CD4-positive, alpha-beta memory T cell (primary cell): ENCODE data around the gene PKN2. TPM values are rescaled to one million over a fixed set of nuclear protein-coding genes. Genes with fewer than 3 reads are reported as not detected.

Experiments
- CTCF ChIA-PET: fragments of 350-600 bp; sonication (Branson Sonifier 250); formaldehyde crosslinking; loops from one replicate; lab custom pipeline; 2021; ENCODE audit warnings: inconsistent platforms; ENCODE audit not compliant: partially characterized antibody; lab: Charles Lee
- POLR2A ChIA-PET: fragments of 350-600 bp; sonication (Branson Sonifier 250); formaldehyde crosslinking; loops from one replicate; lab custom pipeline; 2021; ENCODE audit not compliant: partially characterized antibody; lab: Charles Lee
- DNase-seq, 5 donors: peaks; one replicate each; pipeline versions ENCODE4 v3.0.0 to v3.0.0-alpha.2; 2020 to 2022; ENCODE audit warnings: mixed read lengths in 1 of 5
- H3K27ac ChIP-seq: one replicate; pipeline ENCODE4 v1.7.0; 2013; ENCODE audit warnings: low read depth, low read length
- H3K27me3 ChIP-seq: 2 replicates; pipeline ENCODE4 v1.7.0; 2013; ENCODE audit warnings: mild to moderate bottlenecking, low read length, moderate library complexity; ENCODE audit not compliant: insufficient read depth
- H3K36me3 ChIP-seq: 2 replicates; pipeline ENCODE4 v1.7.0; 2013; ENCODE audit warnings: mild to moderate bottlenecking, low read length, moderate library complexity; ENCODE audit not compliant: insufficient read depth
- H3K4me1 ChIP-seq: 2 replicates; pipeline ENCODE4 v1.7.0; 2013; ENCODE audit warnings: mild to moderate bottlenecking, low read length, moderate library complexity; ENCODE audit not compliant: insufficient read depth
- H3K4me3 ChIP-seq, 2 donors: one replicate each; pipeline ENCODE4 v1.7.0; 2013; ENCODE audit warnings: low read length in 2 of 2, mild to moderate bottlenecking in 1 of 2
- H3K9me3 ChIP-seq, 2 donors: one replicate each; pipeline ENCODE4 v1.7.0; 2013; ENCODE audit warnings: low read length in 2 of 2, control low read depth in 1 of 2; ENCODE audit not compliant: control insufficient read depth in 1 of 2
- H3K27ac Mint-ChIP-seq, 7 donors: one replicate each; pipeline ENCODE4 v1.8.0; 2020 to 2021; ENCODE audit warnings: mixed read lengths in 7 of 7, mild to moderate bottlenecking in 6 of 7, inconsistent platforms in 3 of 7, moderate library complexity in 3 of 7
- H3K27me3 Mint-ChIP-seq, 2 donors: one replicate each; pipeline ENCODE4 v1.8.0; 2020 to 2021; ENCODE audit warnings: mixed read lengths in 2 of 2
- H3K36me3 Mint-ChIP-seq, 2 donors: one replicate each; pipeline ENCODE4 v1.8.0; 2020 to 2021; ENCODE audit warnings: mixed read lengths in 2 of 2, inconsistent platforms in 1 of 2, mild to moderate bottlenecking in 1 of 2
- H3K4me1 Mint-ChIP-seq, 4 donors: one replicate each; pipeline ENCODE4 v1.8.0; 2020 to 2021; ENCODE audit warnings: mixed read lengths in 4 of 4, mild to moderate bottlenecking in 1 of 4
- H3K4me3 Mint-ChIP-seq, 8 donors: one replicate each; pipeline ENCODE4 v1.8.0; 2020 to 2021; ENCODE audit warnings: mixed read lengths in 8 of 8, mild to moderate bottlenecking in 7 of 8, moderate library complexity in 6 of 8, inconsistent platforms in 3 of 8
- H3K9me3 Mint-ChIP-seq, 8 donors: one replicate each; pipeline ENCODE4 v1.8.0; 2020 to 2021; ENCODE audit warnings: mixed read lengths in 8 of 8, mild to moderate bottlenecking in 5 of 8, inconsistent platforms in 3 of 8, moderate library complexity in 1 of 8
- intact Hi-C: fragments of 100-400 bp; cut with micrococcal nuclease; formaldehyde crosslinking; loops from one replicate; pipeline ENCODE4 v1.15.1; 2023
- polyA plus RNA-seq, 2 donors: library from polyadenylated mRNA; unstranded; fragments of 300-500 nt; fragmentation: Illumina TruSeq; gene quantifications; one replicate each; pipeline ENCODE4 v1.2.3, GENCODE V29; 2021
- total RNA-seq, 2 experiments: library from RNA; stranded (reverse); gene quantifications; one replicate each; pipeline ENCODE4 v1.2.3, GENCODE V29; 2021

Gene PKN2
- total and polyA plus RNA-seq, 4 experiments from 2014 or later = 6.0 to 42.0 (median 23.3) TPM

DNA sequence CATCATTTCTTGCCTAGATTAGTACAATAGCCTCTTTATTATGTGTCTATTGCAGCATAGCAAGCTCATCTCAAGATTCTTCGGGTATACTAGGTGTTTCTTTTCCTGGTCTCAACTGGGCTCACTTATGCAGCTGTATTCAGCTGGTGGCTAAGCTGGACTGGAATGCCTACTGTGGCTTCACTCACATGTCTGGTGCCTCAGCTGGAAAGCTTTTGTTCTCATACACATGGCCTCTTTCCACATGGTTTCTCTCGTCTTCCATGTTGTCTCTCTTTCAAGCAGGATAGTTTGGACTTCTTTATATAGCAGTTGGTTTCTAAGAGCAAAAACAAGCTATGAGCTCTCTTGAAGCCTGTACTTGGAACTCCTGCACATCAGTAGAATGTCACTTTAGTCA is 45.2 kb downstream of the PKN2 start:
- no peaks in the 10 kb centered on the region for H3K27me3 Mint-ChIP-seq
- intact Hi-C loops = no loop called here
- H3K27me3 ChIP-seq = no peaks in the 10 kb centered on the region
- CTCF ChIA-PET = no interaction called here
- H3K9me3 ChIP-seq = no peaks in the 10 kb centered on the region
- peaks cover 33 to 70% (median 52%) of the 10 kb centered on the region in 4 donors for H3K4me1 Mint-ChIP-seq
- H3K36me3 ChIP-seq = peaks cover 6% of the 10 kb centered on the region
- DNase-seq = no peak
- peaks cover 12% of the 10 kb centered on the region for H3K4me1 ChIP-seq
- no peak overlapping the region for H3K4me3 ChIP-seq
- H3K27ac ChIP-seq = no peak overlapping the region
- H3K27ac Mint-ChIP-seq = no peak overlapping the region
- POLR2A ChIA-PET = no interaction called here
- H3K9me3 Mint-ChIP-seq = peaks cover 0 to 12% (median 3%) of the 10 kb centered on the region in 8 donors
- H3K36me3 Mint-ChIP-seq = peaks cover 36 to 47% of the 10 kb centered on the region in 2 donors
- H3K4me3 Mint-ChIP-seq = no peak overlapping the region

DNA sequence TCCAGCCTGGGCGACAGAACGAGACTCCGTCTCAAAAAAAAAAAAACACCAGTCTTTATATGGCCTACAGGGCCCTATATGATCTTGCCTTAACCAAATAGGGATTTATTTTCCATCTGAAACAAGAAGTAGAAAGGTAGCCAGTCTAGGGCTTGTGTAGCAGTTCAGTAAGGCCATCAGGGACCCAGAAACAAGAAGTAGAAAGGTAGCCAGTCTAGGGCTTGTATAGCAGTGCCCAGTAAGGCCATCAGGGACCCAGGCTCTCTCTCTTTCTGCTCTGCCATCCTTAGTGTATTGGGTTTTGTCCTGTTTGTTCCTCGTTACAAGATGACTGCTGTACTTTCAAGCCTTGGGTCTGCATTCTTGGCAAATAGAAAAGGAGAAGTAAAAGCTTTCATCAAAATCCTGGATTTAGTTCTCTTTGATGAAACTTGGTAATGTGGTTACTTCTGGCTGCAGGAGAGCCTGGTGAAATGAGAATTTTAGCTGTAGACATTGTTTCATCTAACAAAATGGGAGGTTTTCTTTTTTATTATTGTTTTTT is 46.1 kb downstream of the PKN2 start:
- ChIA-PET CTCF (no interaction called here), POLR2A (no interaction called here)
- H3K9me3 ChIP-seq = peaks cover 3 to 5% of the 10 kb centered on the region in 2 donors
- intact Hi-C loops = no loop called here
- H3K4me3 ChIP-seq = no peak overlapping the region
- no peaks in the 10 kb centered on the region for H3K27me3 Mint-ChIP-seq
- H3K27me3 ChIP-seq = no peaks in the 10 kb centered on the region
- H3K4me3 Mint-ChIP-seq = no peak overlapping the region
- DNase-seq = no peak
- peaks cover 6% of the 10 kb centered on the region for H3K36me3 ChIP-seq
- peak overlapping the region in 1 of 7 donors; percentile 12 for H3K27ac Mint-ChIP-seq
- H3K4me1 Mint-ChIP-seq = peaks cover 33 to 69% (median 50%) of the 10 kb centered on the region in 4 donors
- H3K9me3 Mint-ChIP-seq = peaks cover 0 to 20% (median 10%) of the 10 kb centered on the region in 8 donors
- H3K4me1 ChIP-seq = peaks cover 12% of the 10 kb centered on the region
- peaks cover 43 to 55% of the 10 kb centered on the region in 2 donors for H3K36me3 Mint-ChIP-seq
- H3K27ac ChIP-seq = no peak overlapping the region

DNA sequence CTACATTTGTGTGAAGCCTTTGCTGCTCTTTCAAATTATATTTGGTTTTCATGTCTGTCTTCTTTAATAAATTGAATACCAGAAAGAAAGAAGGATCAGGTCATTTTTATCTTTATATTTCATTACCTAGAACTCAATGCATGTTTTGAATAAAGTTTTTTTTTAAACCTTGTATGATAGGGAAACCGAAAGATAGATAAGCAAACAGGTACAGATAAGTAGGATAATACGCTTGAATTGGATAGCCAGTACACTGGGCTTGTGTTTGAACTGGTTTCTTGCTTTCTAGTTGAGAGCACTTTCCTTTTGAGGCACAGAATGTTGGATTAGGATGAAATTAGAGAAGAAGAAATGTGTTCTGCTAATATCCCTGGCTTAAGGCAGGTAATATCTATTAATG is 46.9 kb downstream of the PKN2 start:
- ChIA-PET CTCF (no interaction called here), POLR2A (no interaction called here)
- intact Hi-C loops = no loop called here
- Mint-ChIP-seq H3K4me3 (no peak overlapping the region), H3K36me3 (peaks cover 49 to 63% of the 10 kb centered on the region in 2 donors), H3K9me3 (peaks cover 0 to 28% (median 18%) of the 10 kb centered on the region in 8 donors), H3K27ac (peak overlapping the region in 1 of 7 donors; percentile 57), H3K27me3 (no peaks in the 10 kb centered on the region), H3K4me1 (peaks cover 29 to 62% (median 50%) of the 10 kb centered on the region in 4 donors)
- no peak for DNase-seq
- H3K9me3 ChIP-seq = peaks cover 5 to 8% of the 10 kb centered on the region in 2 donors
- peaks cover 6% of the 10 kb centered on the region for H3K36me3 ChIP-seq
- no peak overlapping the region for H3K4me3 ChIP-seq
- H3K27ac ChIP-seq = no peak overlapping the region
- H3K4me1 ChIP-seq = peaks cover 9% of the 10 kb centered on the region
- H3K27me3 ChIP-seq = no peaks in the 10 kb centered on the region

DNA sequence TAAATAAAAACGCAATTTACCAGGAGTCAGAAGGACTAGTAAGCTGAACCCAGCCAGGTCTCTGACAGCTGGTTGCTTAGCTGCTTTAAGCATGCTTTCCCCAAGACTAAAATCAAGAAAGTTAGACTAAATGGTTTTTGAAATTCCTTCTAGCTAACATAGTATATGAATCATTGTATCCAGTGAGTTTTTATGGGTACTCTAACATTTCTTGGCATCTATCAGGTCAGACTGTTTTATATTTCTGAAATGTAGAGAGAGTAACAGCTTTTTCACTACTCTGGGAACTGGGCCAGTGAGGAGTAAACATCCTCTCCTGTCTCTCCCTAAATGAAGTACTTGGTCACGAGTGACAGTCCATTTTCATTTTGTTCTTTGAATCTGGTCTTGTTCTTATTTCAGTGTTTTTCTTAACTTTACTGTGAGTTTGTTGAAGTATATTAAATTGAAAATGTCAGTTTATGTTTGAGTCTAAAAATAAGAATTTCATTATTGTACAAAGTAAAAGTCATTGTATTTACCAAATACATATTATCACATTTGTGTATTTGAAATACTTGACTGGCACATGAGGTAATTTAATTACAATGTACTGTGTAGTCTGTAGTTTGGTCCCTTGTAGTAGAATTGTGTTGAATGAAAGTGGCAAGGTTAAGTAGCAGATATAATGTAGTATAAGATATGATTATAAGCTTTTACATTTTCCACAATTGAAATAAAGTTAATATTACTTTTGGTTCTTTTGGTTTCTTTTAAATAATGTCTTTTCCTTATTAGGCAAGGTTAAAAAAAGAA is 47.6 kb downstream of the PKN2 start:
- Histone ChIP-seq H3K27me3 (no peaks in the 10 kb centered on the region), H3K4me1 (peaks cover 5% of the 10 kb centered on the region), H3K4me3 (no peak overlapping the region), H3K9me3 (peaks cover 5 to 8% of the 10 kb centered on the region in 2 donors), H3K36me3 (peaks cover 6% of the 10 kb centered on the region), H3K27ac (no peak overlapping the region)
- Mint-ChIP-seq H3K4me1 (peaks cover 30 to 55% (median 44%) of the 10 kb centered on the region in 4 donors), H3K27ac (no peak overlapping the region), H3K4me3 (no peak overlapping the region), H3K36me3 (peaks cover 51 to 65% of the 10 kb centered on the region in 2 donors), H3K9me3 (peaks cover 0 to 32% (median 19%) of the 10 kb centered on the region in 8 donors), H3K27me3 (no peaks in the 10 kb centered on the region)
- CTCF ChIA-PET = no interaction called here
- POLR2A ChIA-PET = no interaction called here
- no peak for DNase-seq
- intact Hi-C loops = no loop called here

DNA sequence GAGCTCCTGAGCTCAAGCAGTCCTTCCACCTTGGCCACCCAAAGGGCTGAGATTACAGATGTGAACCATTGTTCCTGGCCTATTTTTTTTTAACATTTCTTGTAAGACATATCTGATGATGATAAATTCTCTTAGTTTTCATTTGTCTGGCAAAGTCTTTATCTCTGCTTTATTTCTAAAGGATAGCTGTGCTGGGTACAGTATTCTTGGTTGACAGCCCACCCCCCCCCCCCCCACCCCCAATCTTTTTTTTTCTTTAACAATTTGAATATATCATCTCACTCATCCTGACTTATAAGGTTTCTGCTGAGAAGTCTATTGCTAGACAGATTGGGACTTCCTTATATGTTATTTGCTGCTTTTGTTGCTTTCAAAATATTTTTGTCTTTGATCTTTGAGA is 51.3 kb downstream of the PKN2 start:
- Histone ChIP-seq H3K36me3 (no peaks in the 10 kb centered on the region), H3K4me1 (no peaks in the 10 kb centered on the region), H3K9me3 (peaks cover 5 to 8% of the 10 kb centered on the region in 2 donors), H3K27ac (no peak overlapping the region), H3K4me3 (no peak overlapping the region), H3K27me3 (no peaks in the 10 kb centered on the region)
- Mint-ChIP-seq H3K4me1 (peaks cover 27 to 44% (median 34%) of the 10 kb centered on the region in 4 donors), H3K36me3 (peaks cover 43 to 61% of the 10 kb centered on the region in 2 donors), H3K4me3 (no peak overlapping the region), H3K9me3 (peaks cover 0 to 33% (median 20%) of the 10 kb centered on the region in 8 donors), H3K27me3 (no peaks in the 10 kb centered on the region), H3K27ac (peak overlapping the region in 1 of 7 donors; percentile 4)
- intact Hi-C loops = no loop called here
- POLR2A ChIA-PET = interaction anchor here (1.4 kb wide), 1 partner anchor 51 kb away, joined by 4 read pairs; the partner anchor contains the start of gene PKN2
- CTCF ChIA-PET = interaction anchor here (1.2 kb wide), 1 partner anchor 66 kb away, joined by 4 read pairs; no protein-coding TSS in a partner anchor
- DNase-seq = no peak

DNA sequence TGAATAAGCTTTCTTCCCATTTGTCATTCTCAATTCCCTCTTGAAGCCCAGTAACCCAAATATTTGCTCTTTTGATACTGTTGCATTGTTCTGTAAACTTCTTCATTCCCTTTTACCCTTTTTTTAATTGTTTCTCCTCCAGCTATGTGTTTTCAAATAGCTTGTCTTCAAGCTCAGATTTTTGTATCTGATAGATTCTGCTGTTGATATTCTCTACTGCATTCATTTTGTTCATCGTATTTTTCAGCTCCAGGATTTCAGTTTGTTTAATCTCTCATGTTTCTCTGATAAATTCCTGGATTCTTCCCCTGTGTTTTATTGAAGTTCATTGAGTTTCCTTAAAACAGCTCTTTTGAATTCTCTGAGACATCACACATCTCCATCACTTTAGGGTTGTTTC is 51.8 kb downstream of the PKN2 start:
- peak overlapping the region in 1 of 8 donors; percentile 51 for H3K4me3 Mint-ChIP-seq
- H3K27ac Mint-ChIP-seq = peak overlapping the region in 2 of 7 donors; percentile 4 to 13
- H3K36me3 Mint-ChIP-seq = peaks cover 43 to 62% of the 10 kb centered on the region in 2 donors
- intact Hi-C loops = no loop called here
- H3K4me1 Mint-ChIP-seq = peaks cover 26 to 39% (median 32%) of the 10 kb centered on the region in 4 donors
- H3K27ac ChIP-seq = no peak overlapping the region
- H3K4me1 ChIP-seq = no peaks in the 10 kb centered on the region
- H3K27me3 ChIP-seq = no peaks in the 10 kb centered on the region
- H3K27me3 Mint-ChIP-seq = no peaks in the 10 kb centered on the region
- H3K9me3 ChIP-seq = peaks cover 5 to 8% of the 10 kb centered on the region in 2 donors
- no peak overlapping the region for H3K4me3 ChIP-seq
- ChIA-PET CTCF (interaction anchor here (1.2 kb wide), 1 partner anchor 66 kb away, joined by 4 read pairs; no protein-coding TSS in a partner anchor), POLR2A (interaction anchor here (1.4 to 1.5 kb wide), 2 partner anchors 18 to 51 kb away, joined by 3 to 4 read pairs; partner anchors contain the start of gene PKN2)
- peaks cover 0 to 33% (median 20%) of the 10 kb centered on the region in 8 donors for H3K9me3 Mint-ChIP-seq
- no peak for DNase-seq
- no peaks in the 10 kb centered on the region for H3K36me3 ChIP-seq
